Measurements from ENCODE around the gene BRMS1.
"Not testable (repeated sequence)": the region's sequence is repeated elsewhere in the genome, so short reads cannot be mapped to it uniquely, and the experiment has no call there.

The BRMS1 gene

GRCh38 chr11:66362481-66363147, 17.7 kb upstream of the BRMS1 start:
- Histone ChIP-seq H3K4me1 (ENCODE audit: control extremely low read depth in 1 of 4, control insufficient read depth in 4 of 4, insufficient read depth in 4 of 4, low read length in 3 of 4) (no peaks in the 10 kb centered on the region), H3K27me3 (replicated peaks in 2 of 5; ENCODE audit: control insufficient read depth in 4 of 5, insufficient read depth in 5 of 5, low read length in 4 of 5) (no peaks in the 10 kb centered on the region), H3K4me3 (ENCODE audit: control insufficient read depth in 1 of 7, extremely low read depth in 1 of 7, insufficient read depth in 4 of 7, low read depth in 2 of 7, low read length in 6 of 7) (no peak overlapping the region), H3K9me3 (ENCODE audit: control extremely low read depth in 1 of 5, control insufficient read depth in 4 of 5, insufficient read depth in 2 of 5, low read depth in 1 of 5, low read length in 4 of 5) (no peaks in the 10 kb centered on the region), H3K27ac (ENCODE audit: insufficient read depth in 1 of 2, low read depth in 1 of 2, low read length in 2 of 2, poor library complexity in 1 of 2, severe bottlenecking in 2 of 2) (no peak overlapping the region), H3K36me3 (ENCODE audit: control insufficient read depth in 4 of 4, insufficient read depth in 4 of 4, low read length in 3 of 4) (peaks cover 2 to 51% (median 18%) of the 10 kb centered on the region in 4 experiments)
- ChIA-PET POLR2A (interaction anchor here (0.5 kb wide), 1 partner anchor 27 kb away, joined by 3 read pairs; no protein-coding TSS in a partner anchor), CTCF (interaction anchor here (0.8 to 3.2 kb wide), 10 partner anchors 8 to 475 kb away, joined by 3 to 18 read pairs (median 4); partner anchors contain the start of gene SLC29A2)
- WGBS (ENCODE audit: insufficient coverage), result 77% methylated on average over 5 of the region's 9 CpGs
- DNase-seq, result no peak

GRCh38 chr11:66361502-66361941, 16.6 kb upstream of the BRMS1 start:
- peaks cover 0 to 41% (median 9%) of the 10 kb centered on the region in 4 experiments for H3K36me3 ChIP-seq (ENCODE audit: control insufficient read depth in 4 of 4, insufficient read depth in 4 of 4, low read length in 3 of 4)
- no peak for DNase-seq
- no peak overlapping the region for H3K27ac ChIP-seq (ENCODE audit: insufficient read depth in 1 of 2, low read depth in 1 of 2, low read length in 2 of 2, poor library complexity in 1 of 2, severe bottlenecking in 2 of 2)
- no peaks in the 10 kb centered on the region for H3K4me1 ChIP-seq (ENCODE audit: control extremely low read depth in 1 of 4, control insufficient read depth in 4 of 4, insufficient read depth in 4 of 4, low read length in 3 of 4)
- ChIA-PET CTCF (interaction anchor here (1.2 to 3.2 kb wide), 4 partner anchors 18 to 52 kb away, joined by 3 to 18 read pairs (median 4); no protein-coding TSS in a partner anchor), POLR2A (no interaction called here)
- no peaks in the 10 kb centered on the region for H3K27me3 ChIP-seq (replicated peaks in 2 of 5; ENCODE audit: control insufficient read depth in 4 of 5, insufficient read depth in 5 of 5, low read length in 4 of 5)
- 97% methylated on average over 6 of the region's 6 CpGs for WGBS (ENCODE audit: insufficient coverage)
- H3K9me3 ChIP-seq (ENCODE audit: control extremely low read depth in 1 of 5, control insufficient read depth in 4 of 5, insufficient read depth in 2 of 5, low read depth in 1 of 5, low read length in 4 of 5), result no peaks in the 10 kb centered on the region
- H3K4me3 ChIP-seq (ENCODE audit: control insufficient read depth in 1 of 7, extremely low read depth in 1 of 7, insufficient read depth in 4 of 7, low read depth in 2 of 7, low read length in 6 of 7), result no peak overlapping the region

GRCh38 chr11:66360406-66361073, 15.6 kb upstream of the BRMS1 start:
- no peaks in the 10 kb centered on the region for H3K27me3 ChIP-seq (replicated peaks in 2 of 5; ENCODE audit: control insufficient read depth in 4 of 5, insufficient read depth in 5 of 5, low read length in 4 of 5)
- no peak for DNase-seq
- H3K27ac ChIP-seq (ENCODE audit: insufficient read depth in 1 of 2, low read depth in 1 of 2, low read length in 2 of 2, poor library complexity in 1 of 2, severe bottlenecking in 2 of 2), result no peak overlapping the region
- POLR2A ChIA-PET, result no interaction called here
- H3K36me3 ChIP-seq (ENCODE audit: control insufficient read depth in 4 of 4, insufficient read depth in 4 of 4, low read length in 3 of 4), result peaks cover 0 to 32% (median 7%) of the 10 kb centered on the region in 4 experiments
- CTCF ChIA-PET, result interaction anchor here (1.5 kb wide), 1 partner anchor 19 kb away, joined by 4 read pairs; no protein-coding TSS in a partner anchor
- no peaks in the 10 kb centered on the region for H3K4me1 ChIP-seq (ENCODE audit: control extremely low read depth in 1 of 4, control insufficient read depth in 4 of 4, insufficient read depth in 4 of 4, low read length in 3 of 4)
- WGBS (ENCODE audit: insufficient coverage), result 93% methylated on average over 9 of the region's 15 CpGs
- no peaks in the 10 kb centered on the region for H3K9me3 ChIP-seq (ENCODE audit: control extremely low read depth in 1 of 5, control insufficient read depth in 4 of 5, insufficient read depth in 2 of 5, low read depth in 1 of 5, low read length in 4 of 5)
- H3K4me3 ChIP-seq (ENCODE audit: control insufficient read depth in 1 of 7, extremely low read depth in 1 of 7, insufficient read depth in 4 of 7, low read depth in 2 of 7, low read length in 6 of 7), result no peak overlapping the region

GRCh38 chr11:66359662-66360087, 14.8 kb upstream of the BRMS1 start:
- no peak for DNase-seq
- WGBS (ENCODE audit: insufficient coverage), result 62% methylated on average over 2 of the region's 3 CpGs
- H3K27ac ChIP-seq (ENCODE audit: insufficient read depth in 1 of 2, low read depth in 1 of 2, low read length in 2 of 2, poor library complexity in 1 of 2, severe bottlenecking in 2 of 2), result no peak overlapping the region
- POLR2A ChIA-PET, result no interaction called here
- peaks cover 0 to 26% (median 7%) of the 10 kb centered on the region in 4 experiments for H3K36me3 ChIP-seq (ENCODE audit: control insufficient read depth in 4 of 4, insufficient read depth in 4 of 4, low read length in 3 of 4)
- no peak overlapping the region for H3K4me3 ChIP-seq (ENCODE audit: control insufficient read depth in 1 of 7, extremely low read depth in 1 of 7, insufficient read depth in 4 of 7, low read depth in 2 of 7, low read length in 6 of 7)
- H3K4me1 ChIP-seq (ENCODE audit: control extremely low read depth in 1 of 4, control insufficient read depth in 4 of 4, insufficient read depth in 4 of 4, low read length in 3 of 4), result no peaks in the 10 kb centered on the region
- H3K27me3 ChIP-seq (replicated peaks in 2 of 5; ENCODE audit: control insufficient read depth in 4 of 5, insufficient read depth in 5 of 5, low read length in 4 of 5), result no peaks in the 10 kb centered on the region
- H3K9me3 ChIP-seq (ENCODE audit: control extremely low read depth in 1 of 5, control insufficient read depth in 4 of 5, insufficient read depth in 2 of 5, low read depth in 1 of 5, low read length in 4 of 5), result no peaks in the 10 kb centered on the region
- CTCF ChIA-PET, result no interaction called here

GRCh38 chr11:66350560-66351235, 5.8 kb upstream of the BRMS1 start:
- H3K4me1 ChIP-seq (ENCODE audit: control extremely low read depth in 1 of 4, control insufficient read depth in 4 of 4, insufficient read depth in 4 of 4, low read length in 3 of 4), result peaks cover 0 to 23% (median 16%) of the 10 kb centered on the region in 4 experiments
- CTCF ChIA-PET, result interaction anchor here (0.7 to 1.9 kb wide), 6 partner anchors 13 to 890 kb away, joined by 3 to 4 read pairs (median 3); no protein-coding TSS in a partner anchor
- whole genome bisulfite sequencing (ENCODE audit: insufficient coverage), result 93% methylated on average over 2 of the region's 8 CpGs
- H3K27me3 ChIP-seq (replicated peaks in 2 of 5; ENCODE audit: control insufficient read depth in 4 of 5, insufficient read depth in 5 of 5, low read length in 4 of 5); H3K4me3 ChIP-seq (ENCODE audit: control insufficient read depth in 1 of 7, extremely low read depth in 1 of 7, insufficient read depth in 4 of 7, low read depth in 2 of 7, low read length in 6 of 7); H3K27ac ChIP-seq (ENCODE audit: insufficient read depth in 1 of 2, low read depth in 1 of 2, low read length in 2 of 2, poor library complexity in 1 of 2, severe bottlenecking in 2 of 2); H3K9me3 ChIP-seq (ENCODE audit: control extremely low read depth in 1 of 5, control insufficient read depth in 4 of 5, insufficient read depth in 2 of 5, low read depth in 1 of 5, low read length in 4 of 5); DNase-seq; POLR2A ChIA-PET; H3K36me3 ChIP-seq (ENCODE audit: control insufficient read depth in 4 of 4, insufficient read depth in 4 of 4, low read length in 3 of 4): not testable (repeated sequence)

GRCh38 chr11:66349084-66349386, 4.1 kb upstream of the BRMS1 start:
- H3K36me3 ChIP-seq (ENCODE audit: control insufficient read depth in 4 of 4, insufficient read depth in 4 of 4, low read length in 3 of 4), result no peaks in the 10 kb centered on the region
- ChIA-PET POLR2A (no interaction called here), CTCF (interaction anchor here (1.9 kb wide), 1 partner anchor 40 kb away, joined by 4 read pairs; no protein-coding TSS in a partner anchor)
- no peaks in the 10 kb centered on the region for H3K9me3 ChIP-seq (ENCODE audit: control extremely low read depth in 1 of 5, control insufficient read depth in 4 of 5, insufficient read depth in 2 of 5, low read depth in 1 of 5, low read length in 4 of 5)
- H3K4me1 ChIP-seq (ENCODE audit: control extremely low read depth in 1 of 4, control insufficient read depth in 4 of 4, insufficient read depth in 4 of 4, low read length in 3 of 4), result peaks cover 5 to 36% (median 28%) of the 10 kb centered on the region in 4 experiments
- H3K27ac ChIP-seq (ENCODE audit: insufficient read depth in 1 of 2, low read depth in 1 of 2, low read length in 2 of 2, poor library complexity in 1 of 2, severe bottlenecking in 2 of 2), result no peak overlapping the region
- H3K4me3 ChIP-seq (ENCODE audit: control insufficient read depth in 1 of 7, extremely low read depth in 1 of 7, insufficient read depth in 4 of 7, low read depth in 2 of 7, low read length in 6 of 7), result no peak overlapping the region
- no peaks in the 10 kb centered on the region for H3K27me3 ChIP-seq (replicated peaks in 2 of 5; ENCODE audit: control insufficient read depth in 4 of 5, insufficient read depth in 5 of 5, low read length in 4 of 5)
- WGBS (ENCODE audit: insufficient coverage), result 60% methylated on average over 1 of the region's 2 CpGs
- DNase-seq, result no peak
